ENCODE results near the gene PAF1. TPM values are rescaled to one million over a fixed set of nuclear protein-coding genes. Genes with fewer than 3 reads are reported as not detected.

PAF1 gene
- polyA plus RNA-seq, 3 donors, result 22.7 to 37.8 (median 25.2) TPM

DNA sequence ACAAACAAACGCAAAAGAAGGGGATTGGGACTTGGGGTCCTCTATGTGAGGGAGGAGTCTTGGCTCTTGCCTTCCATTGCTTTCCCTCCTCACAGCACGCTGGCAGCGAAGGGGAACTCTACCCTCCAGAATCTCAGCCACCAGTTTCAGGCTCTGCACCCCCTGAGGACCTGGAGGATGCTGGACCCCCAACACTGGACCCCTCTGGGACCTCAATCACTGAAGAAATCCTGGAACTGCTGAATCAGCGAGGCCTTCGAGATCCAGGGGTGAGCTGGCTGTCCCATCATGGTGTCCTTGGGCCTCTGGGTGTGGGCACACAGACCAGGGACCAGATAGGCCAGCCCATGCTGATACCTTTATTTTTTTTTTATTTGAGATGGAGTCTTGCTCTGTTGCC lies 31.1 kb upstream of the PAF1 start:
- Histone ChIP-seq H3K79me2 (ENCODE audit: insufficient read depth, low read length) (no peaks in the 10 kb centered on the region), H3K27me3 (ENCODE audit: control insufficient read depth in 2 of 2, insufficient read depth in 2 of 2, low read length in 2 of 2) (no peaks in the 10 kb centered on the region), H3K9ac (ENCODE audit: insufficient read depth, low read length, poor library complexity, severe bottlenecking) (no peak overlapping the region), H3K4me3 (replicated peaks in 1 of 3; ENCODE audit: low read depth in 2 of 3, low read length in 3 of 3) (no peak overlapping the region), H3K9me3 (replicated peaks in 1 of 2; ENCODE audit: control insufficient read depth in 1 of 2, insufficient read depth in 1 of 2, low read length in 2 of 2) (no peaks in the 10 kb centered on the region), H2AFZ (ENCODE audit: insufficient read depth, low read depth, low read length, poor library complexity, severe bottlenecking) (no peak overlapping the region), H3K4me2 (replicated peaks; ENCODE audit: extremely low read depth, low read length, poor library complexity, severe bottlenecking) (no peak overlapping the region), H3K36me3 (replicated peaks in 1 of 2; ENCODE audit: control insufficient read depth in 1 of 2, insufficient read depth in 2 of 2, low read length in 2 of 2) (peaks cover 30 to 54% of the 10 kb centered on the region in 2 donors), H3K4me1 (ENCODE audit: control insufficient read depth in 1 of 2, insufficient read depth in 2 of 2, low read length in 2 of 2) (no peaks in the 10 kb centered on the region), H4K20me1 (ENCODE audit: insufficient read depth, low read length) (peaks cover 33% of the 10 kb centered on the region), H3K27ac (ENCODE audit: low read depth in 1 of 2, low read length in 2 of 2) (no peak overlapping the region)
- peaks cover 0 to 1% (median 0%) of the 10 kb centered on the region in 3 donors for H3K27me3 Mint-ChIP-seq (ENCODE audit: low read depth in 3 of 3)
- TF ChIP-seq, protein P1, sequence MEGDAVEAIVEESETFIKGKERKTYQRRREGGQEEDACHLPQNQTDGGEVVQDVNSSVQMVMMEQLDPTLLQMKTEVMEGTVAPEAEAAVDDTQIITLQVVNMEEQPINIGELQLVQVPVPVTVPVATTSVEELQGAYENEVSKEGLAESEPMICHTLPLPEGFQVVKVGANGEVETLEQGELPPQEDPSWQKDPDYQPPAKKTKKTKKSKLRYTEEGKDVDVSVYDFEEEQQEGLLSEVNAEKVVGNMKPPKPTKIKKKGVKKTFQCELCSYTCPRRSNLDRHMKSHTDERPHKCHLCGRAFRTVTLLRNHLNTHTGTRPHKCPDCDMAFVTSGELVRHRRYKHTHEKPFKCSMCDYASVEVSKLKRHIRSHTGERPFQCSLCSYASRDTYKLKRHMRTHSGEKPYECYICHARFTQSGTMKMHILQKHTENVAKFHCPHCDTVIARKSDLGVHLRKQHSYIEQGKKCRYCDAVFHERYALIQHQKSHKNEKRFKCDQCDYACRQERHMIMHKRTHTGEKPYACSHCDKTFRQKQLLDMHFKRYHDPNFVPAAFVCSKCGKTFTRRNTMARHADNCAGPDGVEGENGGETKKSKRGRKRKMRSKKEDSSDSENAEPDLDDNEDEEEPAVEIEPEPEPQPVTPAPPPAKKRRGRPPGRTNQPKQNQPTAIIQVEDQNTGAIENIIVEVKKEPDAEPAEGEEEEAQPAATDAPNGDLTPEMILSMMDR (IDR thresholded peaks at IDR 0.05), result no peak
- H3K36me3 Mint-ChIP-seq, result peaks cover 42 to 58% of the 10 kb centered on the region in 2 donors
- H3K4me3 Mint-ChIP-seq, result no peak overlapping the region
- H3K4me1 Mint-ChIP-seq, result peaks cover 3% of the 10 kb centered on the region
- H3K9me3 Mint-ChIP-seq, result peaks cover 0 to 2% (median 0%) of the 10 kb centered on the region in 7 donors
- 100% methylated on average over 2 of the region's 5 CpGs for WGBS (ENCODE audit: insufficient coverage)
- intact Hi-C loops (cut with micrococcal nuclease), result no loop called here
- peak overlapping the region in 3 of 7 donors; percentile 37 to 74 (median 67) for H3K27ac Mint-ChIP-seq
- DNase-seq, result peak in 1 of 3 donors; percentile 35

DNA sequence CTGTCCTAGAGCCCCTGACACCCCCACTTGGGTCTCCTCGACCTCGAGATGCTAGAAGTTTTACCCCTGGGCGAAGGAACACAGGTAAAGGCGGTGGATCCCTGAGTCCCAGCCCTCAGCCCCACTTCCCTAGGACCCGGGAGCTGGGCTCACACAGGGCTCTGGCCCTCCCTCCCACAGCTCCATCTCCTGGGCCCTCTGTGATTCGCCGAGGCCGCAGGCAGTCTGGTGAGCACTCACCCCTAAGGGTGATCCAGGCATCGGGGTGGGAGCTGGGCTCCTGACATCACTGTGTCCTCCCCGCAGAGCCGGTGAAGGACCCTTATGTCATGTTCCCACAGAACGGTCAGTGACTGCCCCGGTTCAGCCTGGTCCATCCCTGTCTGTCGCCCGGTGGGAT lies 29.9 kb upstream of the PAF1 start:
- H3K79me2 ChIP-seq (ENCODE audit: insufficient read depth, low read length), result no peaks in the 10 kb centered on the region
- DNase-seq, result no peak
- Mint-ChIP-seq H3K27me3 (ENCODE audit: low read depth in 3 of 3) (no peaks in the 10 kb centered on the region), H3K36me3 (peaks cover 42 to 59% of the 10 kb centered on the region in 2 donors), H3K4me1 (peaks cover 3% of the 10 kb centered on the region), H3K27ac (peak overlapping the region in 1 of 7 donors; percentile 25), H3K4me3 (no peak overlapping the region), H3K9me3 (peaks cover 0 to 2% (median 0%) of the 10 kb centered on the region in 7 donors)
- intact Hi-C loops (cut with micrococcal nuclease), result no loop called here
- H3K4me3 ChIP-seq (replicated peaks in 1 of 3; ENCODE audit: low read depth in 2 of 3, low read length in 3 of 3), result no peak overlapping the region
- H3K27ac ChIP-seq (ENCODE audit: low read depth in 1 of 2, low read length in 2 of 2), result no peak overlapping the region
- H3K4me1 ChIP-seq (ENCODE audit: control insufficient read depth in 1 of 2, insufficient read depth in 2 of 2, low read length in 2 of 2), result no peaks in the 10 kb centered on the region
- 98% methylated on average over 9 of the region's 15 CpGs for WGBS (ENCODE audit: insufficient coverage)
- peaks cover 43% of the 10 kb centered on the region for H4K20me1 ChIP-seq (ENCODE audit: insufficient read depth, low read length)
- H3K27me3 ChIP-seq (ENCODE audit: control insufficient read depth in 2 of 2, insufficient read depth in 2 of 2, low read length in 2 of 2), result no peaks in the 10 kb centered on the region
- no peak overlapping the region for H2AFZ ChIP-seq (ENCODE audit: insufficient read depth, low read depth, low read length, poor library complexity, severe bottlenecking)
- peaks cover 30 to 62% of the 10 kb centered on the region in 2 donors for H3K36me3 ChIP-seq (replicated peaks in 1 of 2; ENCODE audit: control insufficient read depth in 1 of 2, insufficient read depth in 2 of 2, low read length in 2 of 2)
- H3K9me3 ChIP-seq (replicated peaks in 1 of 2; ENCODE audit: control insufficient read depth in 1 of 2, insufficient read depth in 1 of 2, low read length in 2 of 2), result no peaks in the 10 kb centered on the region
- no peak overlapping the region for H3K9ac ChIP-seq (ENCODE audit: insufficient read depth, low read length, poor library complexity, severe bottlenecking)
- TF ChIP-seq, protein P1 (IDR thresholded peaks at IDR 0.05), result no peak
- H3K4me2 ChIP-seq (replicated peaks; ENCODE audit: extremely low read depth, low read length, poor library complexity, severe bottlenecking), result no peak overlapping the region
